ENCODE measurements around the gene PFDN2. TPM values are rescaled to one million over a fixed set of nuclear protein-coding genes. Genes with fewer than 3 reads are reported as not detected.

The PFDN2 gene
- total and polyA plus RNA-seq, 10 donors = 14.9 to 140 (median 42.5) TPM

DNA sequence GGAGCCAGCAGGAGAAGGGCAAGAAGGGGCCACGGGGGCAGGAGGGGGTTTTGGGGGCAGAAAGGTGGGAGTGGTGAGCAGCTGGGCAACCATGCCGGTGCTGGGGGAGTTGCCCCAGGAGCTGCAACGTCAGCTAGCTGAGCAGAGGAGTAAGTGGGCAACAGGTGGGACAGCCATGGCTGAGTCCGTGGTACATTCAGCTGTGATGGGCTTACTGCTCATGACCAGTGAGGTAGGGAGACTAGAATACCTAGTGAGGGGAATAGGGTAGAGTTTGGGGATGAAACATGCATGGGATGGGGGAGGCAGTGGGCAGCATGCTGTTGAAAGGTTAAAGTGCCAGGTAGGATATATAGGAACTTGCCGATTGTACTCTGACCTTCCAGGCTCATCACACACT, 43.8 kb upstream of the PFDN2 start:
- Histone ChIP-seq H3K27me3 (replicated peaks in 1 of 7) (no peaks in the 10 kb centered on the region), H3K27ac (peak overlapping the region in 1 of 8 donors; percentile 25), H3K4me3 (no peak overlapping the region), H3K9me3 (no peaks in the 10 kb centered on the region), H3K36me3 (peaks cover 0 to 69% (median 31%) of the 10 kb centered on the region in 6 donors), H3K4me1 (peaks cover 22 to 69% (median 48%) of the 10 kb centered on the region in 6 donors)
- 85 to 93% (median 91%) methylated on average over 5 of the region's 5 CpGs for WGBS, 5 donors
- intact Hi-C loops (cut with DNase I; ENCODE audit: low total_unique reads) = no loop called here
- TF ChIP-seq CTCF (IDR thresholded peaks at IDR 0.05 in 8 of 11, conservative IDR thresholded peaks at IDR 0.05 in 3 of 11) (no peak), POLR2A (IDR thresholded peaks at IDR 0.05) (no peak), POLR2AphosphoS5 (IDR thresholded peaks at IDR 0.05) (no peak)
- no peak for DNase-seq

DNA sequence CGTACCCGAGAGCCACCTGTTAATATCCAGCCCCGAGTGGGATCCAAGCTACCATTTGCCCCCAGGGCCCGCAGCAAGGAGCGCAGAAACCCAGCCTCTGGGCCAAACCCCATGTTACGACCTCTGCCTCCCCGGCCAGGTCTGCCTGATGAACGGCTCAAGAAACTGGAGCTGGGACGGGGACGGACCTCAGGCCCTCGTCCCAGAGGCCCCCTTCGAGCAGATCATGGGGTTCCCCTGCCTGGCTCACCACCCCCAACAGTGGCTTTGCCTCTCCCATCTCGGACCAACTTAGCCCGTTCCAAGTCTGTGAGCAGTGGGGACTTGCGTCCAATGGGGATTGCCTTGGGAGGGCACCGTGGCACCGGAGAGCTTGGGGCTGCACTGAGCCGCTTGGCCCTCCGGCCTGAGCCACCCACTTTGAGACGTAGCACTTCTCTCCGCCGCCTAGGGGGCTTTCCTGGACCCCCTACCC, 42.9 kb upstream of the PFDN2 start:
- 95 to 97% (median 96%) methylated on average over 22 of the region's 22 CpGs for WGBS, 5 donors
- Histone ChIP-seq H3K4me1 (peaks cover 22 to 67% (median 47%) of the 10 kb centered on the region in 6 donors), H3K4me3 (peak overlapping the region in 2 of 8 donors; percentile 93 to 96), H3K27me3 (replicated peaks in 1 of 7) (no peaks in the 10 kb centered on the region), H3K36me3 (peaks cover 0 to 70% (median 31%) of the 10 kb centered on the region in 6 donors), H3K9me3 (no peaks in the 10 kb centered on the region), H3K27ac (no peak overlapping the region)
- TF ChIP-seq POLR2A (IDR thresholded peaks at IDR 0.05) = no peak
- TF ChIP-seq POLR2AphosphoS5 (IDR thresholded peaks at IDR 0.05) = peak in 1 of 3 donors; percentile 12
- TF ChIP-seq CTCF (IDR thresholded peaks at IDR 0.05 in 8 of 11, conservative IDR thresholded peaks at IDR 0.05 in 3 of 11) = no peak
- peak; percentile 81 for DNase-seq
- intact Hi-C loops (cut with DNase I; ENCODE audit: low total_unique reads) = no loop called here

DNA sequence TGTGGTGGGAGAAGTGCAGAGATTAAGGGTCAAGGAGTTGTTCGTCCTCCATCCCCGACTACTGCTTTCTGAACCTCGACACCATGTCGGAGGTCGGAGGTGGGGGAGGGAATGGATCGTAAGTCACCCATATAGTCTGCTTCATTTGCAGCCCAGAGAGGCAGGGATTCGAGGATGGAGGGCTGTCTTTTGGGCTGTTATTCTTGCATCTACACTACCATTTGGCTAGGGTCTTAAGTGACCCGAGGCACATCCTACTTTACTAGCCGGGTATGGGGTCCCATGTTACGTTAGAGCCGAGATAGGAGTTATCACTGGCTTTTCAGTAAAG, 42.0 kb upstream of the PFDN2 start:
- Histone ChIP-seq H3K27ac (peak overlapping the region; percentile 69 to 92 (median 88)), H3K36me3 (peaks cover 0 to 66% (median 31%) of the 10 kb centered on the region in 6 donors), H3K27me3 (replicated peaks in 1 of 7) (no peaks in the 10 kb centered on the region), H3K9me3 (no peaks in the 10 kb centered on the region), H3K4me3 (peak overlapping the region; percentile 64 to 99 (median 94)), H3K4me1 (peaks cover 23 to 67% (median 47%) of the 10 kb centered on the region in 6 donors)
- TF ChIP-seq POLR2A (IDR thresholded peaks at IDR 0.05) = no peak
- no peak for TF ChIP-seq CTCF (IDR thresholded peaks at IDR 0.05 in 8 of 11, conservative IDR thresholded peaks at IDR 0.05 in 3 of 11)
- no peak for TF ChIP-seq POLR2AphosphoS5 (IDR thresholded peaks at IDR 0.05)
- intact Hi-C loops (cut with DNase I; ENCODE audit: low total_unique reads) = no loop called here
- WGBS, 5 donors = 12 to 40% (median 16%) methylated on average over 6 to 11 of the region's 11 CpGs
- DNase-seq = no peak

DNA sequence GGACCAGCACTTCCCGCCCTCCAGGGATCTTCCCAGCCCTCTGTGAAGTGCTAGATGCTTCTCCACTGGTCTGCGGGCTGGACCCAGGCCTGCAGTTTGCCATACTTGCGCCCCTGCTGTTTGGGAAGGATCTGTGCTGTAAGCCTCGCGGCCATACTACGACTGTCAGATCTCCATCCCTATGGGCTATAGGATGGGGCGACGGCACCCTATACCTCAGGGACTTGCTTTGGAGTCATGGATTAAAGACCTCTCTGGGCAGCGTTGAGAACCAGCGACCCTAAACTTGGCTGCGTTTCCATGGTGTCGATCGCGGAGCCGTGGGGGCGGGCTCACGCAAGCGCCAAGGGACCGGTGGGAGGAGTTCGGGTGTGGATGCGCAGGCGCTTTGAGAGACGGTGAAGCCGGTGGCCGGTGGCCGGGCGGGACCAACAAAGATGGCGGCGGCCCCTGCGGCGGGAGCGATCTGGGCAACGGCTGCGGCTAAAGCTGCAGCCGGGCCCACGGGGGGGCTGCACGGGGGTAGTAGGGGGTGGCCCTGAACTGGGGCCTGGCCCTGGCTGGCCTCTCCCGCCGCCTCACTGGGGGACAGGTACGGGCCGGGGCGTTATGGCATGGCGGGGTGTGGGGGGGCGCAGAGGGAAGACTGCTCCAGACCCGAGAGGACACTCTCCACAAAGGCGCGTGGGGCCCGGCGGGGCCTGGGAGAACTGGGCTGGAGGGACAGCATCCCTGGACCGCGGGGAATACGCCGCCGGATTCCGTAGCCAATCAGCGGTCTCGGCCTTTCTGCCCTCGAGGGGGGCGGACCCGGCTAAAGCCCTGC, 41.5 kb upstream of the PFDN2 start, which contains the start of gene USP21:
Gene USP21 (plus strand): TSS at position 414 of the 826 bp plus-strand sequence. CDS start 1,141 bp downstream, outside the sequence.
- H3K9me3 ChIP-seq = no peaks in the 10 kb centered on the region
- TF ChIP-seq POLR2AphosphoS5 (IDR thresholded peaks at IDR 0.05) = peak; percentile 89 to 94 (median 90)
- peak in 2 of 3 donors; percentile 26 to 27 for TF ChIP-seq POLR2A (IDR thresholded peaks at IDR 0.05)
- peak in 3 of 11 experiments; percentile 23 to 34 (median 31) for TF ChIP-seq CTCF (IDR thresholded peaks at IDR 0.05 in 8 of 11, conservative IDR thresholded peaks at IDR 0.05 in 3 of 11)
- H3K36me3 ChIP-seq = peaks cover 0 to 60% (median 27%) of the 10 kb centered on the region in 6 donors
- WGBS, 5 donors = 1 to 6% (median 3%) methylated on average over 40 to 60 of the region's 60 CpGs
- H3K27ac ChIP-seq = peak within 1 kb of the TSS; percentile 69 to 92 (median 88)
- peak; percentile 98 for DNase-seq
- H3K4me3 ChIP-seq = peak within 1 kb of the TSS; percentile 64 to 99 (median 94)
- intact Hi-C loops (cut with DNase I; ENCODE audit: low total_unique reads) = no loop called here
- H3K27me3 ChIP-seq (replicated peaks in 1 of 7) = no peaks in the 10 kb centered on the region
- peaks cover 28 to 69% (median 52%) of the 10 kb centered on the region in 6 donors for H3K4me1 ChIP-seq
